Activated CD8-positive, alpha-beta memory T cell treated with anti-CD3 and anti-CD28 coated beads, Interleukin-2, amount 50 U/mL, for 48 hours (primary cell): ENCODE data around the gene HSPA1B.
"Not testable (repeated sequence)": the region's sequence is repeated elsewhere in the genome, so short reads cannot be mapped to it uniquely, and the experiment has no call there.

Experiments
- DNase-seq: peaks from one replicate; pipeline ENCODE4 v3.0.0-alpha.2; 2020

Gene HSPA1B

GRCh38 chr6:31829633-31830283, 2.2 kb downstream of the HSPA1B start:
- no peak for DNase-seq

GRCh38 chr6:31830886-31831335, 3.4 kb downstream of the HSPA1B start:
- DNase-seq: no peak

DNA sequence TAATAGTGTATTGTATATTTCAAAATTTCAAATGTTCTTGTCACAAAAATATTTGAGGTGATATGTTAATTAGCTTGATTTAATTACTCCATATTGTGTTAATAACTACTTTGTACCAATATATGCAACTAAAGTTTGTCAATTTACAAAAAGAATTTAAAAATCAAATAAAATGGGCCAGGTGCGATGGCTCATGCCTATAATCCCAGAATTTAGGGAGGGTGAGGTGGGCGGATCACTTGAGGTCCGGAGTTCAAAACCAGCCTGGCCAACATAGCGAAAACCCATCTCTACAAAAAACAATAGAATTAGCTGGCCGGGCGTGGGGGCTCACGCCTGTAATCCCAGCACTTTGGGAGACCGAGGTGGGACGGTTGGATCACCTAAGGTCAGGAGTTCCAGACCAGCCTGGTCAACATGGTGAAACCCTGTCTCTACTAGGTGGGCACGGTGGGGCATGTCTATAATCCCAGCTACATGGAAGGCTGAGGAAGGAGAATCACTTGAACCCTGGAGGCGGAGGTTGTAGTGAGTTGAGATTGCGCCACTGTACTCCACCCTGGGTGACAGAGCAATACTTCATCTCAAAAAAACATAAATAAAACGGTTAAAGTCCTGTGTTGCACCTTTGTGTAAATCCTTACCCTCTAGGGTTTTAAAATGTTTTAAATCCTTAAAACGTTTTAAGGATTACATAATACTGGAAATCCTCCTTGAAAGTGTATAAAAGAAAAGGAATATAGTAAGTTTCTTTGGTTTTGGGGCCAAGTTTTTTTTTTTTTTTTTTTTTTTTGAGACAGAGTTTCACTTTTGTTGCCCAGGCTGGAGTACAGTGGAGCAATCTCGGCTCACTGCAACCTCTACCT, 4.0 kb downstream of the HSPA1B start:
- no peak for DNase-seq

- DNase-seq: peak; percentile 94
These were observed 7.1 kb downstream of the HSPA1B start for GRCh38 chr6:31834367-31835250.

DNA sequence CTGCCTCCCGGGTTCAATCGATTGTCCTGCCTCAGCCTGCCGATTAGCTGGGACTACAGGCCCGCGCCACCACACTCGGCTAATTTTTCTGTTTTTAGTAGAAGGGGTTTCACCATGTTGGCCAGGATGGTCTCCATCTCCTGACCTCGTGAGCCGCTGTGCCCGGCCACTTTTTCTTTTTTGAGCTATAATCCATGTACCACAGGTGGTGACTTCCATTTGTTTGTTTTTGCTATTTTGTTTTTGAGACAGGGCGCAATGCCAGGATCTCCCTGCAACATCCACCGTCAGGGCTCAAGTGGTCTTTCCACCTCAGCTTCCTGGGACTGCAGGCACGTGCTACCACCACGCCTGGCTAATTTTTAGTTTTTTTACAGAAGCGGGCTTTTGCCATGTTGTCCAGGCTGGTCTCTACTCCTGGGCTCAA, 8.5 kb downstream of the HSPA1B start:
- DNase-seq: no peak

- DNase-seq: no peak
These were observed 9.2 kb downstream of the HSPA1B start for GRCh38 chr6:31836474-31837368.

GRCh38 chr6:31837369-31838113, 10.0 kb downstream of the HSPA1B start:
- DNase-seq: no peak

- not testable (repeated sequence) for DNase-seq
These were observed 10.6 kb downstream of the HSPA1B start for GRCh38 chr6:31838114-31838553.

GRCh38 chr6:31838968-31839367, 11.4 kb downstream of the HSPA1B start:
- no peak for DNase-seq

DNA sequence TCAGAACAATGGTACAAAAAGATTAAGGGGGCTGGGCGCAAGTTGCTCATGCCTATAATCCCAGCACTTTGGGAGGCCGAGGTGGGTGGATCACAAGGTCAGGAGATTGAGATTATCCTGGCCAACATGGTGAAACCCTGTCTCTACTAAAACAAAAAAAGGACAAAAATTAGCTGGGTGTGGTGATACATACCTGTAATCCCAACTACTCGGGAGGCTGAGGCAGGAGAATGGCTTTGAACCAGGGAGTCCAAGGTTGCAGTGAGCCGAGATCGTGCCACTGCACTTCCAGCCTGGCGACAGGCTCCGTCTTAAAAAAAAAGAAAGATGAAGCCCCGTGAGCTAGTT, 12.2 kb downstream of the HSPA1B start:
- DNase-seq: not testable (repeated sequence)

DNA sequence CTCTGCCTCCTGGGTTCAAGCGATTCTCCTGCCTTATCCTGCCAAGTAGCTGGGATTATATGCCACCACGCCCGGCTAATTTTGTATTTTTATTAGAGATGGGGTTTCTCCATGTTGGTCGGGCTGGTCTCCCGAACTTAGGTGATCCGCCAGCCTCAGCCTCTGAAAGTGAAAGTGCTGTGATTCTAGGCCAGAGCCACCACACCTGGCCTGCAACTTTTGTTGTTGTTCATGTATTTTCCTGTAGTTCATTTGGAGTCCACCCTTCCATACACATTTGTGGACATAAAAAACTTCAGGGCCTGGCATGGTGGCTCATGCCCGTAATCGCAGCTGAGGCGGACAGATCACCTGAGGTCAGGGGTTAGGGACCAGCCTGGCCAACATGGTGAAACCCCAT, 14.5 kb downstream of the HSPA1B start:
- no peak for DNase-seq

DNA sequence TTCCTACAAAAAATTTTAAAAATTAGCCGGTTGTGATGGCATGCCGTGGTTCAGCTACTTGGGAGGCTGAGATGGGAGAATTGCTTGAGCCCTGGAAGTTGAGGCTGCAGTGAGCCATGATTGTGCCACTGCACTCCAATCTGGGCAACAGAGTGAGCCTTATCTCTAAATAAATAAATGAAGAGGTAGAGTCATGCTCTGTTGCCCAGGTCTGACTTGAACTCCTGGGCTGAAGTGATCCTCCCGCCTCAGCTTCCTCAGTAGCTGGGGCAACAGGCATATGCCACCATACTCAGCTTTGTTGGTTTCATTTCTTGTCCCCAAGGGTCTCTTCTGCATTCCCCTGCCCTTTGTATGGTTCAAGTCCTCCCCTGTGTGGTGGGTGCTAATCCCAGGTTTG, 17.0 kb downstream of the HSPA1B start:
- no peak for DNase-seq

DNA sequence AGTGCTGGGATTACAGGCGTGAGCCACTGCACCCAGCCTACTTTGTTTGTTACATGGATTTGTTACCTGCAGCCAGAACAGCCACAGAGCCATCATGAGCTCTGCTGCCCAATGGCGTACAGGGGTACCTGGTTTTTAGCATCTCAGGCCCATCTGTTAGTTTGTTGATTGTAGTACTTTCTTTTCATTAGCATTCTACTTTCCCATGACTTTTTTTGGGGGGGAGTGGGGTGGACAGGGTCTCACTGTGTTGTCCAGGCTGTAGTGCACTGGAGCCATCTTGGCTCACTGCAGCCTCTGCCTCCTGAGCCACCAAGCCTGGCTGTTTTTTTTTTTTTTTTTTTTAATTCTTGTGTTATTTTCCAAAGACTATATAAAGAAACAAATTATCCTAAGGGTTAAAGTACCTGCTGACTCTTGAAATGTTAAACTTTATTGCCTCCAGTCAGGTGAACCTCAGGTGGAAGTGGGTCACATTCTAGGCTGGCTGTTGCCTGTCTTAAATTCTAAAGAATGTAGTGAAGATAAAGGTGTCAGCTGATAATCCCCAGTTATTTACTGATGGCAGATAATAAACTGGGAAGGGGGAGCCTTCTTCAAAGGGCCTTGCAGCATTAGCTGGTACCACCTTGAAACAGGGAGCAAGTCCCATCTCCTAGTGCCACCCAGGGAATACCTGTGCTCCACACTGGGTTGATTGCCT, 19.9 kb downstream of the HSPA1B start:
- no peak for DNase-seq

GRCh38 chr6:31850765-31851484, 23.4 kb downstream of the HSPA1B start:
- no peak for DNase-seq

DNA sequence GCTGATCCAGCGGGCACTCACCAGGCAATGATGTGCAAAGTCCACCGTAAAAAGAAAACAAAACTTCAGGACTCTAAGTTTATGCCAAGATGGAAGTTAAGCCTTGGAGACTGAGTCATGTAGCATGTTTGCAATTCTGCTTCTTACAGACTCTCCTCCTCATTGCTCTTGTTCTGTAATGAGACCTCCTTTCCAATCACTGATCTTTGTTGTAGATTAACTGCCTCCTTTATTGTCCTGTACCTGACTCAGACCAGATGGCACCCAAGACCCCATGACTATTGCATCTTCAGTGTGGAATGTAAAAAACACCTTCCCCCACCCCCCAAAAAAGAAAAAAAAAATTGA, 23.9 kb downstream of the HSPA1B start:
- no peak for DNase-seq

DNA sequence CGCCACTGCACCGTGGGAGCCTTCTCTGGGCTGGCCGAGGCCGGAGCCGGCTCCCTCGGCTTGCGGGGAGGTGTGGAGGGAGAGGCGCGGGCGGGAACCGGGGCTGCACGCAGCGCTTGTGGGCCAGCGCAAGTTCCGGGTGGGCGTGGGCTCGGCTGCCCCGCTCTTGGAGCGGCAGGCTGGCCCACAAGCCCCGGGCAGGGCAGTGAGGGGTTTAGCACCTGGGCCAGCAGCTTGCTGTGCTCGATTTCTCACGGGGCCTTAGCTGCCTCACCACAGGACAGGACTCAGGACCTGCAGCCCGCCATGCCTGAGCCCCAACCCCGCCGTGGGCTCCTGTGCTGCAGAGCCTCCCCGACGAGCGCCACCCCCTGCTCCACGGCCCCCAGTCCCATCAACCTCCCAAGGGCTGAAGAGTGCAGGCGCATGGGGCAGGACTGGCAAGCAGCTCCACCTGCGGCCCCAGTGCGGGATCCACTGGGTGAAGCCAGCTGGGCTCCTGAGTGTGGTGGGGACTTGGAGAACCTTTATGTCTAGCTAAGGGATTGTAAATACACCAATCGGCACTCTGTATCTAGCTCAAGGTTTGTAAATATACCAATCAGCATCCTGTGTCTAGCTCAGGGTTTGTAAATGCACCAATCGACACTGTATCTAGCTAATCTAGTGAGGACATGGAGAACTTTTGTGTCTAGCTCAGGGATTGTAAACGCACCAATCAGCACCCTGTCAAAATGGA, 24.6 kb downstream of the HSPA1B start:
- not testable (repeated sequence) for DNase-seq

- DNase-seq: not testable (repeated sequence)
These were observed 30.2 kb downstream of the HSPA1B start for GRCh38 chr6:31857774-31858173.

- no peak for DNase-seq
These were observed 31.2 kb downstream of the HSPA1B start for GRCh38 chr6:31858707-31859106.

- no peak for DNase-seq
These were observed 32.4 kb downstream of the HSPA1B start for GRCh38 chr6:31859923-31860322.
